ENCODE data around the gene RITA1. TPM values are rescaled to one million over a fixed set of nuclear protein-coding genes. Genes with fewer than 3 reads are reported as not detected.

RITA1 gene
- total and polyA plus RNA-seq, 4 donors: 9.1 to 19.7 (median 14.3) TPM

DNA sequence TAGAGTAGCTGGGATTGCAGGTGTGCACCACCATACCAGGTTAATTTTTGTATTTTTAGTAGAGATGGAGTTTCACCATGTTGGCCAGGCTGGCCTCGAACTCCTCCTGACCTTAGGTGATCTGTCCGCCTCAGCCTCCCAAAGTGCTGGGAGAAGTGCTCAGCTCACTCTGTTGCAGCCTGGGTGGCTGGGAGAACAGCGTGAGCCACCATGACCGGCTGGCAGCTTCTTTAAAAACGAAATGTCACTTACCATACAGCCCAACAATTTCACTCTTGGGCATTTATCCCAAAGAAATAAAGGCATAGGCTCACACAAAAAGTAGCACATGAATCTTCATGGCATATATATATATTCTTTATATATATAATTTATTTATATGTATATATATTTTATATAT is 40.7 kb upstream of the RITA1 start:
- ATAC-seq (ENCODE audit: insufficient read depth, low FRiP score) (no peak), DNase-seq (no peak)
- Histone ChIP-seq H3K9me3 (ENCODE audit: control insufficient read depth in 4 of 4, insufficient read depth in 3 of 4, low read length in 3 of 4) (peaks cover 0 to 3% (median 0%) of the 10 kb centered on the region in 4 donors), H3K27ac (ENCODE audit: low read depth in 1 of 2, low read length in 1 of 2) (no peak overlapping the region), H3K27me3 (ENCODE audit: control insufficient read depth in 3 of 3, insufficient read depth in 3 of 3, low read length in 2 of 3) (no peaks in the 10 kb centered on the region), H3K4me3 (no peak overlapping the region), H3K9ac (ENCODE audit: insufficient read depth in 1 of 2, low read length in 2 of 2) (no peak overlapping the region), H3K4me1 (ENCODE audit: control insufficient read depth in 5 of 5, insufficient read depth in 5 of 5, low read length in 5 of 5) (peaks cover 0 to 6% (median 0%) of the 10 kb centered on the region in 5 donors), H3K36me3 (ENCODE audit: control insufficient read depth in 4 of 4, insufficient read depth in 4 of 4, low read length in 4 of 4) (no peaks in the 10 kb centered on the region)
- 75 to 92% methylated on average over 5 of the region's 5 CpGs for WGBS, 2 donors
- TF ChIP-seq, protein P1, sequence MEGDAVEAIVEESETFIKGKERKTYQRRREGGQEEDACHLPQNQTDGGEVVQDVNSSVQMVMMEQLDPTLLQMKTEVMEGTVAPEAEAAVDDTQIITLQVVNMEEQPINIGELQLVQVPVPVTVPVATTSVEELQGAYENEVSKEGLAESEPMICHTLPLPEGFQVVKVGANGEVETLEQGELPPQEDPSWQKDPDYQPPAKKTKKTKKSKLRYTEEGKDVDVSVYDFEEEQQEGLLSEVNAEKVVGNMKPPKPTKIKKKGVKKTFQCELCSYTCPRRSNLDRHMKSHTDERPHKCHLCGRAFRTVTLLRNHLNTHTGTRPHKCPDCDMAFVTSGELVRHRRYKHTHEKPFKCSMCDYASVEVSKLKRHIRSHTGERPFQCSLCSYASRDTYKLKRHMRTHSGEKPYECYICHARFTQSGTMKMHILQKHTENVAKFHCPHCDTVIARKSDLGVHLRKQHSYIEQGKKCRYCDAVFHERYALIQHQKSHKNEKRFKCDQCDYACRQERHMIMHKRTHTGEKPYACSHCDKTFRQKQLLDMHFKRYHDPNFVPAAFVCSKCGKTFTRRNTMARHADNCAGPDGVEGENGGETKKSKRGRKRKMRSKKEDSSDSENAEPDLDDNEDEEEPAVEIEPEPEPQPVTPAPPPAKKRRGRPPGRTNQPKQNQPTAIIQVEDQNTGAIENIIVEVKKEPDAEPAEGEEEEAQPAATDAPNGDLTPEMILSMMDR (IDR thresholded peaks at IDR 0.05; ENCODE audit: control extremely low read depth, extremely low read depth): no peak

DNA sequence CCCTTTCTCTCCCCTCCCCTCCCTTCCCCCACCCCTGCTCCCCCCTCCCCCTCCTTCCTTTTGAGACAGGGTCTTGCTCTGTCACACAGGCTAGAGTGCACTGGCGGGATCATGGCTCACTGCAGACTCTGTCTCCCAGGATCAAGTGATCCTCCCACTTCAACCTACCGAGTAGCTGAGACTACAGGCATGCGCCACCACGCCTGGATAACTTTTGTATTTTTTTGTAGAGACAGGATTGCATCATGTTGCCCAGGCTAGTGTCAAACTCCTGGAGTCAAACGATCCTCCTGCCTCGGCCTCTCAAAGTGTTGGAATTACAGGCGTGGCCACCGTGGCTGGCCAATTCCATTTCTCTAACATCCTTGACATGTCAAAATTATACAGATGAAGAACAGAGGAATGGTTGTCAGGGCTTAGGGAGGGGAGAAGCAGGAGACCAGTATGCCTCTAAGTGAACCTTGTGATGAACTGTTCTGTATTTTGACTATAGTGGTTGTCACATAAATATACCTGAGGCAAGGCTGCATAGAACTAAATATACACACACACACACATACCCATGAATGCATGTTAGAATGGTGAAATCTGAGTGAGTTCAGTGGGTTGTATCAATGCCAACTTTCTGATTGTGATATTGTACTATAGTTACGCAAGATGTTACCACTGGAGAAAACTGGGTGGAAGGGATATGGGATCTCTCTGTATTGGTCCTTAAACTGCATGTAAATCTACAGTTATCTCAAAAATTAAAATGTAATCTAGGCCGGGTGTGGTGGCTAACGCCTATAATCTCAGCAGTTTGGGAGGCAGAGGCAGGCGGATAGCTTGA is 39.6 kb upstream of the RITA1 start:
- Histone ChIP-seq H3K9me3 (ENCODE audit: control insufficient read depth in 4 of 4, insufficient read depth in 3 of 4, low read length in 3 of 4) (peaks cover 0 to 3% (median 0%) of the 10 kb centered on the region in 4 donors), H3K36me3 (ENCODE audit: control insufficient read depth in 4 of 4, insufficient read depth in 4 of 4, low read length in 4 of 4) (no peaks in the 10 kb centered on the region), H3K27ac (ENCODE audit: low read depth in 1 of 2, low read length in 1 of 2) (no peak overlapping the region), H3K9ac (ENCODE audit: insufficient read depth in 1 of 2, low read length in 2 of 2) (no peak overlapping the region), H3K4me3 (no peak overlapping the region), H3K4me1 (ENCODE audit: control insufficient read depth in 5 of 5, insufficient read depth in 5 of 5, low read length in 5 of 5) (peaks cover 0 to 7% (median 0%) of the 10 kb centered on the region in 5 donors), H3K27me3 (ENCODE audit: control insufficient read depth in 3 of 3, insufficient read depth in 3 of 3, low read length in 2 of 3) (peaks cover 0 to under 1% (median 0%) of the 10 kb centered on the region in 3 donors)
- TF ChIP-seq, protein P1 (IDR thresholded peaks at IDR 0.05; ENCODE audit: control extremely low read depth, extremely low read depth): no peak
- no peak for ATAC-seq (ENCODE audit: insufficient read depth, low FRiP score)
- WGBS, 2 donors: 71 to 82% methylated on average over 12 of the region's 12 CpGs
- DNase-seq: no peak

DNA sequence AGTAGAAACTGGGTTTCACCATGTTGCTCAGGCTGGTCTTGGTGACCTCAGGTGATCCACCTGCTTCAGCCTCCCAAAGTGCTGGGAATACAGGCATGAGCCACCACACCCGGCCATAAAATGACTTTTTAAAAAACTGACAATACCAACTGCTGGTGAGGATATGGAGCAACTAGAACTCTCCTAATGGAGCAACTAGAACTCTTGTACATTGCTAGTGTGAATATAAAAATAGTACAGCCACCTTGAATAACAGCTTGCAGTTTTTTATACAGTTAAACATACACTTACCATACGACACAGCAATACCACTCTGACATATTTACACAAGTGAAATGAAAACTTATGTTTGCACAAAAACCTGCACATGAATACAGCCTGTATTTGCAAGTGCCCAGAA is 38.5 kb upstream of the RITA1 start:
- Histone ChIP-seq H3K36me3 (ENCODE audit: control insufficient read depth in 4 of 4, insufficient read depth in 4 of 4, low read length in 4 of 4) (no peaks in the 10 kb centered on the region), H3K4me3 (no peak overlapping the region), H3K9me3 (ENCODE audit: control insufficient read depth in 4 of 4, insufficient read depth in 3 of 4, low read length in 3 of 4) (peaks cover 0 to 3% (median 0%) of the 10 kb centered on the region in 4 donors), H3K9ac (ENCODE audit: insufficient read depth in 1 of 2, low read length in 2 of 2) (no peak overlapping the region), H3K4me1 (ENCODE audit: control insufficient read depth in 5 of 5, insufficient read depth in 5 of 5, low read length in 5 of 5) (peaks cover 0 to 7% (median 0%) of the 10 kb centered on the region in 5 donors), H3K27ac (ENCODE audit: low read depth in 1 of 2, low read length in 1 of 2) (no peak overlapping the region), H3K27me3 (ENCODE audit: control insufficient read depth in 3 of 3, insufficient read depth in 3 of 3, low read length in 2 of 3) (peaks cover 0 to 6% (median 5%) of the 10 kb centered on the region in 3 donors)
- TF ChIP-seq, protein P1 (IDR thresholded peaks at IDR 0.05; ENCODE audit: control extremely low read depth, extremely low read depth): no peak
- DNase-seq (no peak), ATAC-seq (ENCODE audit: insufficient read depth, low FRiP score) (no peak)
- WGBS, 2 donors: 76 to 87% methylated on average over 2 of the region's 2 CpGs
